AG09309 (cell line): ENCODE results near the gene MYL12A.
"Not testable (repeated sequence)": the region's sequence is repeated elsewhere in the genome, so short reads cannot be mapped to it uniquely, and the experiment has no call there.

ENCODE experiments used
- DNase-seq: peaks from one replicate; pipeline ENCODE4 v3.0.0-alpha.2; 2010; ENCODE audit warnings: low read depth
- H3K4me3 ChIP-seq: 2 replicates; pipeline ENCODE4 v1.5.1; 2011; ENCODE audit warnings: mild to moderate bottlenecking, low read depth, low read length, moderate library complexity; ENCODE audit not compliant: control insufficient read depth
- CTCF ChIP-seq: IDR thresholded peaks from 2 replicates; pipeline ENCODE4 v1.5.1; 2011; ENCODE audit warnings: mild to moderate bottlenecking, low read depth, low read length, inconsistent platforms; ENCODE audit not compliant: insufficient read depth, control insufficient read depth; ENCODE audit errors: missing control alignments

Gene MYL12A

GRCh38 chr18:3218819-3219218, 28.8 kb upstream of the MYL12A start:
- no peak for DNase-seq
- TF ChIP-seq CTCF = no peak
- H3K4me3 ChIP-seq = no peak overlapping the region

GRCh38 chr18:3219241-3219630, 28.4 kb upstream of the MYL12A start:
- DNase-seq = no peak
- H3K4me3 ChIP-seq = no peak overlapping the region
- no peak for TF ChIP-seq CTCF

GRCh38 chr18:3219631-3220335, 27.8 kb upstream of the MYL12A start, which contains the start of gene MYOM1:
TSS of gene MYOM1 (minus strand) at chr18:3219968. CDS start at chr18:3215223, 4,745 bp downstream.
- no peak for TF ChIP-seq CTCF
- no peak for DNase-seq
- H3K4me3 ChIP-seq = no peak within 1 kb of the TSS

- not testable (repeated sequence) for DNase-seq, H3K4me3 ChIP-seq
These were observed 26.7 kb upstream of the MYL12A start for GRCh38 chr18:3220868-3221267.

GRCh38 chr18:3221496-3221895, 26.1 kb upstream of the MYL12A start:
- no peak for DNase-seq
- no peak for TF ChIP-seq CTCF
- no peak overlapping the region for H3K4me3 ChIP-seq

- no peak for DNase-seq
- TF ChIP-seq CTCF = no peak
- H3K4me3 ChIP-seq = no peak overlapping the region
These were observed 24.2 kb upstream of the MYL12A start for GRCh38 chr18:3223356-3223755.

GRCh38 chr18:3224223-3224622, 23.4 kb upstream of the MYL12A start:
- DNase-seq = no peak
- TF ChIP-seq CTCF = no peak
- H3K4me3 ChIP-seq = no peak overlapping the region
